GM12878 (cell line): ENCODE results near the gene C1RL.
"Not testable (repeated sequence)": the region's sequence is repeated elsewhere in the genome, so short reads cannot be mapped to it uniquely, and the experiment has no call there.

ENCODE experiments used
- HDAC2 ChIP-seq: fragments of 200-600 bp; sonication (generic); IDR thresholded peaks from 2 replicates; pipeline ENCODE4 v1.6.1; 2017
- MAX ChIP-seq: IDR thresholded peaks from 2 replicates; pipeline ENCODE4 v1.6.1; 2012; ENCODE audit warnings: low read depth, low read length, improper control_type of control experiment
- POLR2A ChIP-seq: IDR thresholded peaks from 2 replicates; pipeline ENCODE4 v1.6.1; 2011; ENCODE audit warnings: low read depth, mild to moderate bottlenecking, low read length

- TF ChIP-seq POLR2A, MAX, HDAC2: not testable (repeated sequence)
Observed at GRCh38 chr12:7049445-7049951, 59.5 kb downstream of the C1RL start.
